ENCODE data around the gene PGA3. TPM values are rescaled to one million over a fixed set of nuclear protein-coding genes. Genes with fewer than 3 reads are reported as not detected.

The PGA3 gene
- total and polyA plus RNA-seq, 11 donors = 0.16 to 3.1 (median 1.4) TPM; not detected in 5

- no peak for ATAC-seq
- 81 to 91% (median 84%) methylated on average over 8 of the region's 8 CpGs for WGBS, 4 donors
- no peak for DNase-seq
- Histone ChIP-seq H3K4me3 (no peak overlapping the region), H3K9me3 (no peaks in the 10 kb centered on the region), H3K27me3 (peaks cover 0 to 8% (median 0%) of the 10 kb centered on the region in 9 donors), H3K4me1 (no peaks in the 10 kb centered on the region), H3K27ac (no peak overlapping the region), H3K36me3 (no peaks in the 10 kb centered on the region)
- intact Hi-C loops (cut with DNase I) = loop anchor here in 9 of 10 donors (2.0 to 10.0 kb wide), 8 partner anchors 54 to 412 kb away; no protein-coding TSS in a partner anchor
- TF ChIP-seq CTCF (IDR thresholded peaks at IDR 0.05) (no peak), POLR2A (IDR thresholded peaks at IDR 0.05) (no peak)
These were observed 16.8 kb upstream of the PGA3 start for GRCh38 chr11:61186504-61186903.

- WGBS, 4 donors = 39 to 43% (median 40%) methylated on average over 11 of the region's 11 CpGs
These were observed 15.7 kb upstream of the PGA3 start for GRCh38 chr11:61187505-61188130.

GRCh38 chr11:61189933-61190332 lies 13.4 kb upstream of the PGA3 start:
- H3K9me3 ChIP-seq = no peaks in the 10 kb centered on the region
- intact Hi-C loops (cut with DNase I) = loop anchor here in 9 of 10 donors (2.0 to 10.0 kb wide), 7 partner anchors 58 to 415 kb away; partner anchors contain the start of gene CD6 (in 2 of the 9)
- DNase-seq (no peak), ATAC-seq (no peak)
- H3K27me3 ChIP-seq = peaks cover 0 to 24% (median 0%) of the 10 kb centered on the region in 9 donors
- no peak overlapping the region for H3K27ac ChIP-seq
- 76 to 81% (median 79%) methylated on average over 8 of the region's 8 CpGs for WGBS, 4 donors
- H3K4me1 ChIP-seq = no peaks in the 10 kb centered on the region
- H3K36me3 ChIP-seq = no peaks in the 10 kb centered on the region
- TF ChIP-seq POLR2A (IDR thresholded peaks at IDR 0.05) (no peak), CTCF (IDR thresholded peaks at IDR 0.05) (no peak)
- no peak overlapping the region for H3K4me3 ChIP-seq

More at GRCh38 chr11:61187505-61188130, 15.7 kb upstream of the PGA3 start:
- Histone ChIP-seq H3K4me3 (no peak overlapping the region), H3K27me3 (peaks cover 0 to 16% (median 0%) of the 10 kb centered on the region in 9 donors), H3K4me1 (no peaks in the 10 kb centered on the region), H3K36me3 (no peaks in the 10 kb centered on the region), H3K9me3 (no peaks in the 10 kb centered on the region), H3K27ac (no peak overlapping the region)
- DNase-seq = peak; percentile 52 to 81 (median 66)
- ATAC-seq = peak in 3 of 4 donors; percentile 64 to 76 (median 72)
- TF ChIP-seq POLR2A (IDR thresholded peaks at IDR 0.05) (no peak), CTCF (IDR thresholded peaks at IDR 0.05) (peak; percentile 76 to 97 (median 93))
- intact Hi-C loops (cut with DNase I) = loop anchor here in 9 of 10 donors (1.0 to 10.0 kb wide), 10 partner anchors 55 to 413 kb away; partner anchors contain the start of gene CD6 (in 2 of the 9)

GRCh38 chr11:61193596-61193995 lies 9.7 kb upstream of the PGA3 start:
- no peaks in the 10 kb centered on the region for H3K4me1 ChIP-seq
- peaks cover 0 to 3% (median 0%) of the 10 kb centered on the region in 12 donors for H3K9me3 ChIP-seq
- no peak for DNase-seq
- intact Hi-C loops (cut with DNase I) = no loop called here
- H3K36me3 ChIP-seq = no peaks in the 10 kb centered on the region
- WGBS, 4 donors = 19 to 27% (median 20%) methylated on average over 12 of the region's 12 CpGs
- TF ChIP-seq POLR2A (IDR thresholded peaks at IDR 0.05) (no peak), CTCF (IDR thresholded peaks at IDR 0.05) (no peak)
- peak in 1 of 4 donors; percentile 13 for ATAC-seq
- peaks cover 0 to 30% (median 0%) of the 10 kb centered on the region in 9 donors for H3K27me3 ChIP-seq
- H3K4me3 ChIP-seq = no peak overlapping the region
- no peak overlapping the region for H3K27ac ChIP-seq

Data from heart left ventricle (tissue), 16 donors.